Liver (tissue), 3 donors: Measurements from ENCODE around the gene PTGIS.

Source experiments
- CTCF ChIP-seq: fragments of 150-350 bp; IDR thresholded peaks from 2 replicates; pipeline ENCODE4 v1.5.1; 2017; ENCODE audit warnings: improper control_type of control experiment, low read depth, low read length; ENCODE audit not compliant: missing input control
- EGR1 ChIP-seq, 2 donors: IDR thresholded peaks; 2 replicates each; pipeline ENCODE4 v1.6.1; 2016 to 2018; ENCODE audit warnings: antibody characterized with exemption in 2 of 2, low read depth in 2 of 2
- GABPA ChIP-seq, 2 donors: IDR thresholded peaks in 1 of 2; conservative IDR thresholded peaks in 1 of 2; 2 replicates each; pipeline ENCODE4 v1.6.1; 2016; ENCODE audit warnings: antibody characterized with exemption in 2 of 2, mild to moderate bottlenecking in 1 of 2, moderate library complexity in 1 of 2
- HNF4G ChIP-seq: IDR thresholded peaks from 2 replicates; pipeline ENCODE4 v1.6.1; 2016; ENCODE audit warnings: antibody characterized with exemption
- MAX ChIP-seq: IDR thresholded peaks from 2 replicates; pipeline ENCODE4 v1.6.1; 2016; ENCODE audit warnings: antibody characterized with exemption
- RAD21 ChIP-seq, 2 donors: IDR thresholded peaks; 2 replicates each; pipeline ENCODE4 v1.6.1; 2016; ENCODE audit warnings: antibody characterized with exemption in 2 of 2, mild to moderate bottlenecking in 2 of 2
- SP1 ChIP-seq: IDR thresholded peaks from 2 replicates; pipeline ENCODE4 v1.6.1; 2018; ENCODE audit warnings: antibody characterized with exemption, mild to moderate bottlenecking
- TAF1 ChIP-seq: conservative IDR thresholded peaks from 2 replicates; pipeline ENCODE4 v1.6.1; 2016; ENCODE audit warnings: antibody characterized with exemption, mild to moderate bottlenecking
- YY1 ChIP-seq: IDR thresholded peaks from 2 replicates; pipeline ENCODE4 v1.6.1; 2016; ENCODE audit warnings: antibody characterized with exemption, mild to moderate bottlenecking
- ZBTB33 ChIP-seq: IDR thresholded peaks from 2 replicates; pipeline ENCODE4 v1.6.1; 2016; ENCODE audit warnings: antibody characterized with exemption
- donor health status: healthy.
- donor health status: healthy.

GRCh38 chr20:49496553-49497397, 71.2 kb downstream of the PTGIS start:
- TF ChIP-seq RAD21 (IDR thresholded peaks at IDR 0.05) (no peak), GABPA (IDR thresholded peaks at IDR 0.05 in 1 of 2, conservative IDR thresholded peaks at IDR 0.05 in 1 of 2) (no peak), CTCF (no peak), ZBTB33 (no peak), SP1 (no peak), EGR1 (IDR thresholded peaks at IDR 0.05; ENCODE audit: low read depth in 2 of 2) (no peak), YY1 (no peak), MAX (no peak), HNF4G (no peak), TAF1 (no peak)
